GM10248 (cell line): ENCODE data around the gene ARHGAP8.
"Not testable (repeated sequence)": the region's sequence is repeated elsewhere in the genome, so short reads cannot be mapped to it uniquely, and the experiment has no call there.

Experiments
- CTCF ChIA-PET: fragments of 300-600 bp; sonication (Branson Sonifier 250); formaldehyde crosslinking; extraction: SDS; loops from one replicate; lab custom pipeline; 2021; ENCODE audit warnings: antibody characterized with exemption; lab: Yijun Ruan, JAX
- POLR2A ChIA-PET: fragments of 350-650 bp; sonication (Branson Sonifier 250); formaldehyde crosslinking; extraction: SDS; loops from one replicate; lab custom pipeline; 2020; ENCODE audit warnings: antibody characterized with exemption; lab: Yijun Ruan, JAX
- DNase-seq: peaks from one replicate; pipeline ENCODE4 v3.0.0; 2012; ENCODE audit errors: extremely low spot score
- CTCF ChIP-seq: IDR thresholded peaks from 2 replicates; pipeline ENCODE4 v1.5.1; 2012; ENCODE audit warnings: mild to moderate bottlenecking, low read depth; ENCODE audit errors: extremely low read depth, missing control alignments, control extremely low read depth

The ARHGAP8 gene

GRCh38 chr22:44743247-44743646 is 9.1 kb upstream of the ARHGAP8 start:
- no peak for DNase-seq
- TF ChIP-seq CTCF, result no peak
- POLR2A ChIA-PET, result no interaction called here
- CTCF ChIA-PET, result interaction anchor here (1.1 kb wide), 1 partner anchor 10 kb away, joined by 3 read pairs; no protein-coding TSS in a partner anchor

- no peak for DNase-seq
- no peak for TF ChIP-seq CTCF
- POLR2A ChIA-PET, result no interaction called here
- CTCF ChIA-PET, result interaction anchor here (1.1 kb wide), 1 partner anchor 10 kb away, joined by 3 read pairs; no protein-coding TSS in a partner anchor
Observed at GRCh38 chr22:44743804-44744211, 8.6 kb upstream of the ARHGAP8 start.

- ChIA-PET CTCF (interaction anchor here (1.6 kb wide), 2 partner anchors 11 to 16 kb away, joined by 3 to 5 read pairs; no protein-coding TSS in a partner anchor), POLR2A (no interaction called here)
- no peak for DNase-seq
- no peak for TF ChIP-seq CTCF
Observed at GRCh38 chr22:44745853-44746789, 6.3 kb upstream of the ARHGAP8 start.

- POLR2A ChIA-PET, DNase-seq: not testable (repeated sequence)
- CTCF ChIA-PET, result interaction anchor here (1.2 kb wide), 1 partner anchor 11 kb away, joined by 3 read pairs; no protein-coding TSS in a partner anchor
Observed at GRCh38 chr22:44747784-44748127, 4.6 kb upstream of the ARHGAP8 start.

- POLR2A ChIA-PET, result no interaction called here
- CTCF ChIA-PET, result no interaction called here
- DNase-seq, result no peak
- no peak for TF ChIP-seq CTCF
Observed at GRCh38 chr22:44748524-44748923, 3.9 kb upstream of the ARHGAP8 start.

- CTCF ChIA-PET, result interaction anchor here (1.7 kb wide), 1 partner anchor 14 kb away, joined by 4 read pairs; no protein-coding TSS in a partner anchor
- DNase-seq, result no peak
- POLR2A ChIA-PET, result no interaction called here
- no peak for TF ChIP-seq CTCF
Observed at GRCh38 chr22:44750481-44750880, 1.9 kb upstream of the ARHGAP8 start.
